Measurements from ENCODE around the gene PLA2G4F. TPM values are rescaled to one million over a fixed set of nuclear protein-coding genes. Genes with fewer than 3 reads are reported as not detected.

Gene PLA2G4F
- total RNA-seq, 1 donor from 2014 or later, result not detected

- Mint-ChIP-seq H3K4me1 (peaks cover 7% of the 10 kb centered on the region), H3K27me3 (no peaks in the 10 kb centered on the region), H3K36me3 (ENCODE audit: low read depth) (peaks cover 80% of the 10 kb centered on the region), H3K27ac (no peak overlapping the region), H3K9me3 (no peaks in the 10 kb centered on the region), H3K4me3 (no peak overlapping the region)
- POLR2A ChIA-PET, result no interaction called here
- TF ChIP-seq CTCF (IDR thresholded peaks at IDR 0.05), result no peak
- intact Hi-C loops (cut with micrococcal nuclease), result no loop called here
- DNase-seq (no peak), ATAC-seq (ENCODE audit: low read depth) (no peak)
- CTCF ChIA-PET, result no interaction called here
These were observed 26.0 kb upstream of the PLA2G4F start for GRCh38 chr15:42182328-42182886.

- Mint-ChIP-seq H3K27me3 (no peaks in the 10 kb centered on the region), H3K4me1 (no peaks in the 10 kb centered on the region), H3K4me3 (no peak overlapping the region), H3K27ac (no peak overlapping the region), H3K36me3 (ENCODE audit: low read depth) (peaks cover 77% of the 10 kb centered on the region), H3K9me3 (no peaks in the 10 kb centered on the region)
- CTCF ChIA-PET, result no interaction called here
- no peak for ATAC-seq (ENCODE audit: low read depth)
- intact Hi-C loops (cut with micrococcal nuclease), result no loop called here
- DNase-seq, result no peak
- no peak for TF ChIP-seq CTCF (IDR thresholded peaks at IDR 0.05)
- POLR2A ChIA-PET, result no interaction called here
These were observed 21.6 kb upstream of the PLA2G4F start for GRCh38 chr15:42178056-42178455.

- peaks cover 82% of the 10 kb centered on the region for H3K36me3 Mint-ChIP-seq (ENCODE audit: low read depth)
- ChIA-PET CTCF (no interaction called here), POLR2A (interaction anchor here (0.6 to 1.2 kb wide), 2 partner anchors 157 to 271 kb away, joined by 3 to 4 read pairs; no protein-coding TSS in a partner anchor)
- DNase-seq (no peak), ATAC-seq (ENCODE audit: low read depth) (no peak)
- H3K4me1 Mint-ChIP-seq, result peaks cover 10% of the 10 kb centered on the region
- no peak overlapping the region for H3K4me3 Mint-ChIP-seq
- intact Hi-C loops (cut with micrococcal nuclease), result no loop called here
- H3K27ac Mint-ChIP-seq, result no peak overlapping the region
- H3K9me3 Mint-ChIP-seq, result no peaks in the 10 kb centered on the region
- H3K27me3 Mint-ChIP-seq, result no peaks in the 10 kb centered on the region
- TF ChIP-seq CTCF (IDR thresholded peaks at IDR 0.05), result no peak
These were observed 19.2 kb upstream of the PLA2G4F start for GRCh38 chr15:42175671-42176070.

- DNase-seq, result no peak
- no peaks in the 10 kb centered on the region for H3K9me3 Mint-ChIP-seq
- ChIA-PET POLR2A (no interaction called here), CTCF (no interaction called here)
- no peak overlapping the region for H3K4me3 Mint-ChIP-seq
- H3K4me1 Mint-ChIP-seq, result peaks cover 10% of the 10 kb centered on the region
- H3K27me3 Mint-ChIP-seq, result no peaks in the 10 kb centered on the region
- intact Hi-C loops (cut with micrococcal nuclease), result no loop called here
- no peak for ATAC-seq (ENCODE audit: low read depth)
- peaks cover 77% of the 10 kb centered on the region for H3K36me3 Mint-ChIP-seq (ENCODE audit: low read depth)
- TF ChIP-seq CTCF (IDR thresholded peaks at IDR 0.05), result no peak
- no peak overlapping the region for H3K27ac Mint-ChIP-seq
These were observed 16.0 kb upstream of the PLA2G4F start for GRCh38 chr15:42172475-42172874.

- Mint-ChIP-seq H3K4me1 (peaks cover 10% of the 10 kb centered on the region), H3K9me3 (no peaks in the 10 kb centered on the region), H3K4me3 (no peak overlapping the region), H3K27me3 (no peaks in the 10 kb centered on the region), H3K36me3 (ENCODE audit: low read depth) (peaks cover 78% of the 10 kb centered on the region), H3K27ac (no peak overlapping the region)
- DNase-seq (no peak), ATAC-seq (ENCODE audit: low read depth) (no peak)
- TF ChIP-seq CTCF (IDR thresholded peaks at IDR 0.05), result no peak
- CTCF ChIA-PET, result no interaction called here
- POLR2A ChIA-PET, result no interaction called here
- intact Hi-C loops (cut with micrococcal nuclease), result no loop called here
These were observed 15.4 kb upstream of the PLA2G4F start for GRCh38 chr15:42171795-42172194.

Data from activated B cell treated with CpG ODN at 0.5 μM for 24 hours (primary cell).